ENCODE results near the gene SLC25A38. TPM values are rescaled to one million over a fixed set of nuclear protein-coding genes. Genes with fewer than 3 reads are reported as not detected.

Gene SLC25A38
- total RNA-seq, 4 donors from 2014 or later, result 18.8 to 25.7 (median 22.8) TPM

DNA sequence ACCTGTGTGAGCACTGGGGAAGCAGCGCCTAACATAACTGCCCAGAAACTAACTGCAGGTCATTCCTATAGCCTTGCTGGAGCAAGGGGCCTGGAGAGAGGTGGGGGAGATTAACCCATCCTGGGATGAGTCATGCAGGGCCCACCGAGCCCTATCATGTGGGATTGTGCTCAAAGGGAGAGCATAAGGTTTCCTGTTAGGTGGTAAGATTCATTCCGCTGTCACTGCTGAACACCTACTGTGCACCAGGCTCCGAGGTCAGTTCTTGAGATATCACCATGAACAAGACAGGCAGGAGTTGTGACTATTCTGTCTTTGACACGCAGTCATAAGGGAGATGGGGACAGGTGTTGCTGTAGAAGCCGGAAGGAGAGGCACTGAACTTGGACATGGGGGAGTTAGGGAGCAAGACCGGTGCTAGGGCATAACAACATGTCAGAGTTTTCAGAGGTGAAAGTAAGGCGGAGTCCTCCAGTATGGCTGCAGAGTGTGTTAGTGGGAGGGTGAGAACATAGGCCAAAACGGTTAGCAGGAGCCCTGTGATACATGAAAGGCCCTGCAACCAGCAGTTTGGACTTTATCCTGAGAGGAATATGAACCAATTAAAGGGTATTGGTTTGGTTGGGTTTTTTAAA, 2.4 kb downstream of the SLC25A38 start:
- DNase-seq (ENCODE audit: low spot score) (no peak), ATAC-seq (ENCODE audit: low FRiP score) (no peak)
- TF ChIP-seq, protein P1, sequence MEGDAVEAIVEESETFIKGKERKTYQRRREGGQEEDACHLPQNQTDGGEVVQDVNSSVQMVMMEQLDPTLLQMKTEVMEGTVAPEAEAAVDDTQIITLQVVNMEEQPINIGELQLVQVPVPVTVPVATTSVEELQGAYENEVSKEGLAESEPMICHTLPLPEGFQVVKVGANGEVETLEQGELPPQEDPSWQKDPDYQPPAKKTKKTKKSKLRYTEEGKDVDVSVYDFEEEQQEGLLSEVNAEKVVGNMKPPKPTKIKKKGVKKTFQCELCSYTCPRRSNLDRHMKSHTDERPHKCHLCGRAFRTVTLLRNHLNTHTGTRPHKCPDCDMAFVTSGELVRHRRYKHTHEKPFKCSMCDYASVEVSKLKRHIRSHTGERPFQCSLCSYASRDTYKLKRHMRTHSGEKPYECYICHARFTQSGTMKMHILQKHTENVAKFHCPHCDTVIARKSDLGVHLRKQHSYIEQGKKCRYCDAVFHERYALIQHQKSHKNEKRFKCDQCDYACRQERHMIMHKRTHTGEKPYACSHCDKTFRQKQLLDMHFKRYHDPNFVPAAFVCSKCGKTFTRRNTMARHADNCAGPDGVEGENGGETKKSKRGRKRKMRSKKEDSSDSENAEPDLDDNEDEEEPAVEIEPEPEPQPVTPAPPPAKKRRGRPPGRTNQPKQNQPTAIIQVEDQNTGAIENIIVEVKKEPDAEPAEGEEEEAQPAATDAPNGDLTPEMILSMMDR (IDR thresholded peaks at IDR 0.05), result no peak

- no peak for DNase-seq (ENCODE audit: low spot score)
- ATAC-seq (ENCODE audit: low FRiP score), result no peak
- TF ChIP-seq, protein P1 (IDR thresholded peaks at IDR 0.05), result no peak
Measured at GRCh38 chr3:39386318-39386717, 3.1 kb downstream of the SLC25A38 start.

GRCh38 chr3:39387411-39387975, 4.3 kb downstream of the SLC25A38 start:
- DNase-seq (ENCODE audit: low spot score), result no peak
- ATAC-seq (ENCODE audit: low FRiP score), result no peak
- TF ChIP-seq, protein P1 (IDR thresholded peaks at IDR 0.05), result no peak

DNA sequence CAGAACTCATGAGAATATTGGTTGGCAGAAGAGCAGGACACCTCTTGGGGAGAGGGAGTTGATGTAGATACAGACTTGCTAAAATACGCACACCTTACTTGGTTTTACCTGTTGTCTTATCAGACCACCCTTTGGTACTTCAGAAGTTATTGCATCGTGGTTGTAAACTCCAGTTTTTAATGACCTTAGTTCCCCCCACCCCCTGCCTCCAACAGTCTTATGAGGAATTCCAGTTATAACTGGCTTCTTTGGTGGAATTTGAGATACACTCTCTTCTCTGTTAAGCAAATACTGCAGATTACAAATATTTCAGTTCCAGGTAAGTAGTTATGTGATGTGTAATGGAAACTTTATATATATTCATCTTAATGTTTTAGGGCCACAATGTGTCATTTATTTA, 5.0 kb downstream of the SLC25A38 start:
- TF ChIP-seq, protein P1 (IDR thresholded peaks at IDR 0.05), result no peak
- no peak for ATAC-seq (ENCODE audit: low FRiP score)
- DNase-seq (ENCODE audit: low spot score), result no peak

DNA sequence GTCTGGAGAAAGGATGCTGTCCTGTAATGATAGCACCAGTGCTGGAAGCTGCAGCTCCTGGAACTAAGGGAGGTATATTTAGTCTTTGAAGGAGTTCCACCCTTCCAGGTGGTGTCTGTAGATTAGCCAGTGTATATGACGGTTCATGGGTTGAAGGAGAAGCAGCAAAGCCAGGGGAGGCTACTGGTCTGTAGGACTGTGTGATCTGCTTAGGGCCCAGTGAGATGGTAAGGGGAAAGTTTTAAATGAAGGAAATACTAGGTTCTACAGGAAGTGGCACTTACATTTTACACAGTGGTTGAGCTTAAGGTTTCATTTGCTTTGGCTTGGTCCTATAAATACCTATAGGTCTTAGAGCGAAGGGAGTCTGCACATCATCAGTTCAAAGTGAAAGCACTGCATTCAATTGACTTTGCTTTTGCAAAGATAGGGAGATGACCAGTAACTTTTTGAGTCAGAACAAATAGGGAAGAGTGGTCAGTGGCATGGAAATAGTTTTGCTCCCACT, 5.6 kb downstream of the SLC25A38 start:
- TF ChIP-seq, protein P1 (IDR thresholded peaks at IDR 0.05), result no peak
- no peak for DNase-seq (ENCODE audit: low spot score)
- ATAC-seq (ENCODE audit: low FRiP score), result no peak

DNA sequence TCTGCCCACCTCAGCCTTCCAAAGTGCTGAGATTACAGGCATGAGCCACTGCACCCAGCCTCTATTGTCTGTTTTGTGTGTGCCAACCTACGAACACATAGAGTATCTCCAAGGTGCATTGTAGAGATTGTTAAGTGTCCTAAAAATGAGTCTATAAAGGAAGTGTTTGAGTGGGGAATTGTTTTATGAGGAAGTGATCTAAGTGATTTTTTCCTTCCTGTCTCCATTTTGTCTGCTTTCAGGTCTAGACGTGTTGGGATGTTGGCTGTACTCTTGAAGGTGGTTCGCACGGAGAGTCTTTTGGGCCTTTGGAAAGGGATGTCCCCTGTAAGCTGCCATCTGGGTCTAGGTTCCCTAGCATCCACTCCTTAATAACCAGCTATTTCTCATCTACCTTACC, 7.0 kb downstream of the SLC25A38 start:
- ATAC-seq (ENCODE audit: low FRiP score) (no peak), DNase-seq (ENCODE audit: low spot score) (no peak)
- TF ChIP-seq, protein P1 (IDR thresholded peaks at IDR 0.05), result no peak

GRCh38 chr3:39396690-39397089, 13.5 kb downstream of the SLC25A38 start:
- ATAC-seq (ENCODE audit: low FRiP score) (no peak), DNase-seq (ENCODE audit: low spot score) (no peak)
- TF ChIP-seq, protein P1 (IDR thresholded peaks at IDR 0.05), result no peak

All from omental fat pad (tissue), 4 donors.